ENCODE data around the gene KIF17.

Gene KIF17

DNA sequence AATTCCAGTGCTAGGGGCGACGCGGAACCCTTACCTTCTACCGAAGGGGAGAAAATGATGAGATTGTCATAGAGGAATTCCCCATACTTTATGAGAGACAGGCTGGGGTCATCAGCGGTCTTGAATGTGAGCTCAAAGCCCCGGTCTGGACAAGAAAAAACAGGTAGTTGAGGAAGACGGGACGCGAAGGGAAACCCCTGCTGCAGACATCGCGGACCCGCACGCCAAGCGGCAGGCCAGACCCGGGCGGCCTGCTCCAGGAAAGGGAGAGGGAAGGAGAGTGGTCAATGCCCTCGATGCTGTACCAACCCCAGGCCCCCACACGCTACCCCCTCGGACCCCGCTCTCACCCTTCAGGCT lies 57.0 kb downstream of the KIF17 start:
- no peak for DNase-seq (ENCODE audit: low spot score)

DNA sequence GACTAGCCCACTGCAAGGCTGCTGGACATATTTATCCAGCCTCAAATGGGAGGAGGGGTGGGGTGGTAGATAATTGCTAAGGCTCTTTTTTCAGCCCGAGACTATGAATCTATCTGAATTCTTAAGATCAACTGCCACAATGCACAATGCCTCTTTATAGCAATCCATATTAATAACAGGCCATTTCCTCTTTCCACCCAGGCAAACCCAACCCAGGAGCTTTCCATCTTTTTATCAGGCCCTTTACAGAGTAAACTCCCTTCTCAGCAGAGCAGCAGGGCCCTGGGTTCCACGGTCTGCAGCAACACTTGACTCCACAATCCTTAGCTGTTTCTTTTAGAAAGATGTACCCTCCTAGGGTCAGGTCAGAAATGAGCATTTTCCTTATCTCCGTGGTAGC lies 57.4 kb downstream of the KIF17 start:
- no peak for DNase-seq (ENCODE audit: low spot score)

DNA sequence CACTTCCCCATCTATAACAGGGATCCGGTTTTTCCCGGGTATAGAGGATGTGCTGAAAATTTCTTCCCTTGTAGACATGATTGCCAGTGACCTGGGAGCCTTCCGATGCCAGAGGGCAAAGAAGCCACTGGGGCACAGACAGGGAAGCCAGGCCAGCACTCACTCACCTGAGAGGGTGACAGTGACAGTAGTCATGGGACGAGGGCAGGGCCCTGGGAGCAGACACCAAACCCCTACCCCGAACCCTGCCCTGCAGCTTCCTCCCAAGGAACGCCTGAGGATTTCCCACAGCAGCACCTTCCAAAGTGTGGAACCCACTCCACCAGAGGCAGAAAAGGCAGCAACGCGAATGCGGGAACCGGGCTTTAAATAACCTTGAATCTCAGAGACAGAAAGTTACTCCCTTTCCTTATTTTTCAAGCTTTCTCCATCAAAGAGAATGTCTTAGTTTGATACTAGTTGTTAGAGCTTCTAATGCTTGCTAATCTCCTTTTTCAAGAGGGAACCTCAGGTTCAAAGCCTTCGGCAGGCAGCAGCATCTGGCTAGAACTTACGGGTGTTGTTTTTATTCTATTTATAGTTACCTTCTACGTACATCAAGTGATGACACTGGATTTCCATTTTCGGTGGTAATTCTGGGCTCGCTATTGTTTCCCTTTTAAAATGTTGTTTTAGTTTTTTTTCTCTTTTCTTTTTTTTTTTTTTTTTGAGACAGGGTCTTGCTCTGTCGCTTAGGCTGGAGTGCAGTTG lies 59.5 kb downstream of the KIF17 start:
- DNase-seq (ENCODE audit: low spot score), result no peak

DNA sequence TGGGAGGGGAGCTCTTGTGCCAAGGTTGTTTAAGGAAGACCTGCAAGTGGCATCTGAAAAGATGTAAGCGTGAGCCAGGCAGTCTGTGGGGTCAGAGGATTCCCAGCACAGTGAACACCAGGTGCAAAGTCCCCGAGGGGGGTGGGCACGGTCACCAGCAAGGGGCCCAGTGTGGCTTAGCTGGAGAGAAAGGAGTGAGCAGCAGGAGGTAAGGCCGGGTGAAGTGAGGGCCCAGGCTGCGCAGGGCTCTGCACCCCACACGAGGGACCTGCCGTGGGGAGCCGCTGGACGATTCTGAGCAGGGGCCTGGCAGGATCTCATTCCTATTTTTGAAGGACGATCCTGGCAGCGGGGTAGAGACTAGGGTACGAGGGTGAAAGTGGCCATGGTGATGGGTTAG lies 60.8 kb downstream of the KIF17 start:
- DNase-seq (ENCODE audit: low spot score), result no peak

DNA sequence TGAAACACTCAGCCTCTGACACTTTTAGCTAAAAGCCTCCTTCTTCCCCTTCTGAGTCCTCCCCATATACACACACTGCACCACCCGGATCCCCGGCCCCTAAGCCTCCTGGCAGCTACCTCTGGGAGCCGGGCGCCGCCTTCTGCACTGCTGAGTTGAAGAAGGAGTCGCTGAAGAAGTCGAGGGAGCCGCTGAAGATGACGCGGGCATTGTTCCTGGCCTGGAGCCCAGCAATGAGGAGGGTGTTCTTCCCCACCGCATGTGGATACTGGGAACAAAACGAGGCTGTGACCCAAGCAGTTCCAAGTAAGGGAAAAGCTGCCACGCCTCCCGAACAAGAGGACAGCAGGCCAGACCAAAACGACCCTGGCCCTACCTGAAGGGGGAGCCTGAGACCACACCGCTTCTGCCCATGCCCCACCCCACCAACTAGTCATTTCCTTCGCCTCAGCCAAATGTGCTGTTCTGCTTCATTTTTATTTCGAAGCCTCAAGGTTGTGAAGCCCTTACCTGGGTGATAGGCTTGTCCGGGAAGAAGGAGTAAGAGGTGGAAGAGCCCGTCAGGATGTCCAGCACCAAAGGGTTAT lies 63.6 kb downstream of the KIF17 start:
- DNase-seq (ENCODE audit: low spot score), result peak; percentile 50

DNA sequence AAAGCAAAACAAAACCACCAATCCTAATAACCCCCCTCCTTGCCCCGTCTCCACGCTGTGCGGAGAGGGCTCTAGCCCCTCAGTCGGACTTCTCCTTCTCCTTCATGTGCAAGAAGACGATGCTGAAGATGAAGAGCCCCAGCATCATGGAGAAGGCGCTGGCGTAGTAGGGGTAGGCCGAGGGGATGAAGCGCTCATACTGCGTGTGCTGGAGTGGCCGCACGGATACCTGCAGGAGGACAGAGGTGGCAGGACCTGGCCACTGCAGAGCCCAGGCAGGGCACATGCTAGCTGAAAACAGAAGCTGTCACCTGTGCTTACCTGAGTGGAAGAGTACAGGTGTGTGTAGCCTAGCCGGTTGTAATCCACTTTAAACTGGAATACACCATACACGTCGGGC lies 65.5 kb downstream of the KIF17 start:
- DNase-seq (ENCODE audit: low spot score), result no peak

DNA sequence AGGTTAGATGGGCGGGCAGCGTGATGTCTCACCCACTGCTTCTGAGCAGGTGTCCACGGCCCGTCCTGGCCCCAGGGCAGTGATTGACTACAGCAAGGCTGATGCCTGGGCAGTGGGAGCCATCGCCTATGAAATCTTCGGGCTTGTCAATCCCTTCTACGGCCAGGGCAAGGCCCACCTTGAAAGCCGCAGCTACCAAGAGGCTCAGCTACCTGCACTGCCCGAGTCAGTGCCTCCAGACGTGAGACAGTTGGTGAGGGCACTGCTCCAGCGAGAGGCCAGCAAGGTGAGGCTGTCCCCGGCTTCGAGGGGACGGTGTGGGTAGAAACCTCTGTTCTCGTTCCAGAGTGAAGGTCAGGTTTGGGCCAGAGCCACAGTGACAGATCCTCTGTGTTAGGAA lies 68.9 kb downstream of the KIF17 start:
- DNase-seq (ENCODE audit: low spot score), result no peak

DNA sequence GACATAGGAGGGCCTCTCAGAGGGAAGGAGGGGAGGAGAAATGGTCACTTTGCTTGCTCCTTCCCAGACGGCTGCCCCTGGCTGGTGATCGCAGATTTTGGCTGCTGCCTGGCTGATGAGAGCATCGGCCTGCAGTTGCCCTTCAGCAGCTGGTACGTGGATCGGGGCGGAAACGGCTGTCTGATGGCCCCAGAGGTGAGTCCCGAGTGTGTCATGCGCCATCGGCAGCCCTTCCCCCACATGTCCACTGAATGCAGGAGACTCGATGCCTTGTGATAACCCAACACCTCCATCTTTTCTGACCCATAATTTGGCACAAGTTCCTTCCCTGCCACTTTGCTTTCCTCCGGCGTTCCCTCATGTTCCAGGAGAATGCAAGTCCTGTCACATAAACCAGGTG lies 69.4 kb downstream of the KIF17 start:
- no peak for DNase-seq (ENCODE audit: low spot score)

DNA sequence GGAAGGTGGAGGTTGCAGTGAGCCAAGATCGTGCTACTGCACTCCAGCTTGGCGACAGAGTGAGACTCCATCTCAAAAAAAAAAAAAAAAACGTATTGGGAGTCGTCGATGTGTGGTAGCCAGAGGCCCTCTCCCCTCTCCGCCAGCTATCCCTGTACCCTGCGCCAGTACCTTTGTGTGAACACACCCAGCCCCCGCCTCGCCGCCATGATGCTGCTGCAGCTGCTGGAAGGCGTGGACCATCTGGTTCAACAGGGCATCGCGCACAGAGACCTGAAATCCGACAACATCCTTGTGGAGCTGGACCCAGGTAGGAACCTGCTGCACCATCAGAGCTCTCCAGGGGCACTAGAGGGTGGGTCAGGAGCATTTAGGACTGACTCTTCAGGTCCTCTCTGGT lies 72.4 kb downstream of the KIF17 start:
- no peak for DNase-seq (ENCODE audit: low spot score)

DNA sequence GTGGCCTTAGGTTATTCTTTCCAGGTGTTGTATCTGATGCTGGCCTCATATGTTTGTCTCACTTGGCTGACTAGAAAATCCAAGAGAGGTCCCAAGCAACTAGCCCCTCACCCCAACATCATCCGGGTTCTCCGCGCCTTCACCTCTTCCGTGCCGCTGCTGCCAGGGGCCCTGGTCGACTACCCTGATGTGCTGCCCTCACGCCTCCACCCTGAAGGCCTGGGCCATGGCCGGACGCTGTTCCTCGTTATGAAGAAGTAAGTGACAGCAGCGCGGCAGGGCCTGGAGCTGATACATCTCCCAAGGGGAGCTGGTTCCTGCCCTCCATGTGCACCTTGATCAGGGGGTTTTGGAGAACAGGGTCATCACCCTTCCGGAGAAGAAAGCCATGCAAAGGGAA lies 73.4 kb downstream of the KIF17 start:
- DNase-seq (ENCODE audit: low spot score), result no peak

DNA sequence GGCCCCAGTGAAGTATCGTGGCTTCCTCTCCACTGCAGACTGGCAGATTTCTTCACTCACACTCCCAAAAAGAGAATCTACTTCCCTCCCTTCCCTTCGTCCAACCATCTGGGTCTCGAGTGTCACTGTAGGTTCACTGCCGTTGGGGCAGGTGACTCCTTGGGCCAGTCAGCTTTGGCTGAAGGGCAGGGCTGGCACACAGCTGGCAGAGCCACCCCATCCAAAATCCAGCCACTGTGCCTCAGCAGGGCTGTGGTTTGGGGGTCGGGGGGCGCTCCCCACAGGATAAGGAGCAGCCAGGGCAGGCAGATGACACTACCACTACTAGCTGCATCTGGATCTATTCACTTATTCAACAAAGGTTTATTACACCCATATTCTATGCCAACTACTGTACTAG lies 74.7 kb downstream of the KIF17 start:
- no peak for DNase-seq (ENCODE audit: low spot score)

DNA sequence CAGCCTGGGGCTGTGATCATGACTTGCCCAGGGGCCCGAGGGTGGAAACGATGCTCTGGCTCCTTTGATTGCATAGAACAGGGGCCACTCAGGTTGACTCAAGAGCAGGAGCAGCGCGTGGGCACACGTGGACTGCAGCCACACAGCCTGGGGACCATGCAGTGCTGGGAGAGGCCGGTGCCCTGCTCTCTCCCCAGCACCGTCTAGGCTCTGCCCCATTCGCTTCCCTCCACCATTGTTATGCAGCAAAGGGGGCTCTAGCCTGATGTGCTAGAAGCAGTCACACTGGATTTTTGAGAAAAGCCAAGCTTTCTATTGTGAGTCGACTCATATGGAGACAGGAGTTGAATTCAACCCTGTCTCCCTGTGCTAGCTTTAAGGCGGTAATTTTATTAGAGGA lies 75.8 kb downstream of the KIF17 start:
- DNase-seq (ENCODE audit: low spot score), result no peak

DNA sequence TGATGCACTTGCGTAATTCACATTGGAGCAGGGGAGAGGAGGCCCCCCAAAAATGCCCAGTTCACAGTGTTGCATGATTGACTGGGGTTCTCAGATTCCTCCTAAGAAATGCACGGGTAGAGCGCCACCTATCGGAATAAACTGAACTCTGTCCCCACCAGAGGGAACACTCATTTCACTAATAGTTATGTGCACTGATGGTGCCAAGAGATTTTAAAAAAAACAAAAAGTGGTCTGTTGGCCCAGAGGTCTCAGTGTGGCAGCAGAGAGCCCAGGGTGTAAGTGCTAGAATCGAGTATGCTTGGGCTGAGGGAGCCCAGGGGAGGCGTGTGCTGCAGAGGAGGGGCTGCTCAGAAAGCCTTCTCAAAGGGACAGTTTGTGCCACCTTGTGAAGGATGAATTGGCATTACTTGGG lies 77.6 kb downstream of the KIF17 start:
- peak; percentile 59 for DNase-seq (ENCODE audit: low spot score)

DNA sequence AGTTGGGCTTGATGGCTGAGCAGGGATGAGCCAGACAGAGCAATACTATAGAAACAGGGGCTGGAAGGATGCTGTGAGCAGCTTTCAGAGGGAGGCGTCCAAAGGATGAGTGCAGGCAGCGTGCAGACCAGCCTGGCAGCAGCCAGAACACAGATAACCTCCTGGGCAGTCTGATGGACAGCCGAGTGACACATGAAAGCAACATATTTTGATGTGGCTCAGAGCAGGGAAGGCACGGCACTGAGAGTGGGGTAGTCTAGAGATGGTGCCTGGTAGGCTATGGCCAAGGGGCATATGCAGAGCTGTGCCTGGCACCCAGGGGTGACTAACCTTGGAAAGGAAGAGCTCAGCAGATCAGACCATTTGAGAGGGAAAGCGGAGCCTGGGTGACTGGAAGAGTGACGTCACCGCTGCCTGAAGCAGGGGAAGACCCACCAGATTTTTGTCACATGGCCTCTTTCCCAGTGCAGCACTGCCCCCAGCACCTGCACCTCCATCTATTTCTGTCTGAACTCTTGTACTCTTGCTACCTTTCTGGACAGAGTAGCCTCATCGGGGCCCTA lies 80.9 kb downstream of the KIF17 start:
- no peak for DNase-seq (ENCODE audit: low spot score)

DNA sequence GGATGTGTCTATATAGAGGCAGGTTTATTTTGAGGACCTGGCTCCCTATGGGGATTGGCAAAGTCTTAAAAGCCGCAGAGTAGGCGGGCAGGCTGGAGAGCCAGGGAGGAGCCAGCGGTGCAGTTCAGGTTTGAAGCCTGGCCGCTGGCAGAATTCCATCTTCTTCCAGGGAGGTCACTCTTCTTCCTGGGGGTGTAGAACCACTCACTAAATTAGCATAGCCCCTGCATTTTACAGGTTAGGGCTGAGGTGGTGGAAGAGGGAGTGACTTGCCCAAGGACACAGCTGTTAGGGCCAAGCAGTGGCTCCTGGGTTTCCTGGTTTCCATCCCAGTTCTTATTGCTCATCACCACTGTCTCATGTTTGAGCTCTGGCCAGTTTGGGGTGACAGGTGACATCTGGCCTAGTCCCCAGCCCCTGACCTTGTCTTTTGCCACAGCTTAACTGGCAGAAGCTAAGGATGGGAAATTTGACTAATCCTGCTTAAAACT lies 83.2 kb downstream of the KIF17 start:
- DNase-seq (ENCODE audit: low spot score), result peak; percentile 68

DNA sequence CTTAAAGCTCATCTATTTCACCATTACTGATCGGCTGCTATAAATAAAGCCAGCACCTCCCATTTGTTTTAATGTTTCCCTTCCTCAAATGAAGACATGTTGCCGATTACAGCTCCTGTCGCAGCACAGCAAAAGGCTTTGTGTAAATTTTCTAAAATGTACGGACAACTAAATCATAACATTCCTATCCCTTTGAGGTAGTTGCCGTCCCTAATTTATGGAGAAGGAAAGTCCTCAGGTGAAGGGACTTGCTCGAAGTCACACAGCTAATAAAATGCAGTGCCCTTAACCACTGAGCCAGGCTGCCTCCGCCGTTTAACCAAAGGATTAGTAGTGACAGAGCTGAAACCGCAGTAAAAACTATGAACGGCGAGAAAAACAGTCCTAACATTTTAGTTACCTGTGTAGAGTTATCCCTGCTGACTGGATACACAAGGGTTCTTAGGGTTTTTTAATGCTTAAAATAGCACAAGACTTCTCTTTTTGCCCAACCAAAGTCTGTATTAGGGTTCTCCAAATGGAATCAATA lies 83.7 kb downstream of the KIF17 start:
- no peak for DNase-seq (ENCODE audit: low spot score)

DNA sequence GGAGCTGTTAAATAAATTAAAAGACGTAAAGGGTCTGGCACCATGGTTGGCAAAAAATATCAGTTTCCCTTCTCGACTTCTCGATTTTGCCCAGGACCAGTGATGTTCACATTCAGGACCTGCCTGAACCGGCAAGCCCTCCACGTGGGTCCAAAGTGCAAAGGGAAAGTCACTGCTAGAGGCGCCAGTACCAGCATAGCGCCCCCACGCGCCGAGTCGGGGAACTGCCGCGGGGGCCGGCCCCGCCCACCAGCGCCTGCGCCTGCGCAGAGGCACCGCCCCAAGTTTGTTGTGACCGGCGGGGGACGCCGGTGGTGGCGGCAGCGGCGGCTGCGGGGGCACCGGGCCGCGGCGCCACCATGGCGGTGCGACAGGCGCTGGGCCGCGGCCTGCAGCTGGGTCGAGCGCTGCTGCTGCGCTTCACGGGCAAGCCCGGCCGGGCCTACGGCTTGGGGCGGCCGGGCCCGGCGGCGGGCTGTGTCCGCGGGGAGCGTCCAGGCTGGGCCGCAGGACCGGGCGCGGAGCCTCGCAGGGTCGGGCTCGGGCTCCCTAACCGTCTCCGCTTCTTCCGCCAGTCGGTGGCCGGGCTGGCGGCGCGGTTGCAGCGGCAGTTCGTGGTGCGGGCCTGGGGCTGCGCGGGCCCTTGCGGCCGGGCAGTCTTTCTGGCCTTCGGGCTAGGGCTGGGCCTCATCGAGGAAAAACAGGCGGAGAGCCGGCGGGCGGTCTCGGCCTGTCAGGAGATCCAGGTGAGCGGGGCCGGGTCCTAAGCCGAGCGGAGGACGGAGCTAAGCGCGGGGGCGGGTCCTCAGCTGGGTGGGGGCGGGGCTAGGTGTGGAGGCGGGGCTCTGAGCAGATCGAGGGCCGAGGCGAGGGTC lies 84.4 kb downstream of the KIF17 start, which contains the start of gene PINK1:
Gene PINK1 (plus strand): TSS at position 269 of the 875 bp plus-strand sequence. CDS start 91 bp downstream, at position 360.
- DNase-seq (ENCODE audit: low spot score), result peak; percentile 93

DNA sequence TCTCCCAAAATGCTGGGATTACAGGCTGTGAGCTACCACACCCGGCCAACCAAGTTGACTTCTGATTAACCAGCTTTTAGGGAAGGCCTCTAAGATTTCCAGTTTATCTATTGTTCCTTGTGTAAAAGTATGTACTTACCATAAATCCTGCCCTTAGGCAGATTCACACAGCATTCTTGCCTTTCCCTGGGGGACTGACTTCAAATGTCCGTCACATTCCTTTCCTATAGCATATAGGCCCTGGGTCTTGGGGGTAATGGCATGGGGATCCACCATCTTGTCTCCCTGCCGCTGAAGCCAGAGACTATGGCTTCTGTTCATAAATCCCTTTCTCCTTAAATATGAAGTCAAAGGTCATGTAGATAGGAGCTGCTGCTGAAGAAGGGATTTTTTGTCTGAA lies 85.4 kb downstream of the KIF17 start:
- no peak for DNase-seq (ENCODE audit: low spot score)

DNA sequence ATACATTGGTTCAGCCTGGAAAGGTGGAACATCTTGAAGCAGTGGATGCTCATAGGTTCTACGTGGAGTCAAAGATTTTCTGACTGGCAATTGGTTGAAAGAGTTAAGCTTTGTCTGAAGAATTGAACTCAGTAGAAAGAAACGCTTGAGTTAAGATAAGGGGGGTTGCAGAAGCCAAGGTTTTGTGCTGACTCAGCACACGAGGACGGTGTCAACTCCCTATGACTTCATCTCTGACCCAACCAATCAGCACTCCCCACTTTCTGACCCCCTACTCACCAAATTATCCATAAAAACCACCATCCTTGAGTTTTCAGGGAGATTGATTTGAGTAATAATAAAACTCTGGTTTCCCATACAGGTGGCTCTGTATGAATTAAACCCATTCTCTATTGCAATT lies 87.1 kb downstream of the KIF17 start:
- no peak for DNase-seq (ENCODE audit: low spot score)

DNA sequence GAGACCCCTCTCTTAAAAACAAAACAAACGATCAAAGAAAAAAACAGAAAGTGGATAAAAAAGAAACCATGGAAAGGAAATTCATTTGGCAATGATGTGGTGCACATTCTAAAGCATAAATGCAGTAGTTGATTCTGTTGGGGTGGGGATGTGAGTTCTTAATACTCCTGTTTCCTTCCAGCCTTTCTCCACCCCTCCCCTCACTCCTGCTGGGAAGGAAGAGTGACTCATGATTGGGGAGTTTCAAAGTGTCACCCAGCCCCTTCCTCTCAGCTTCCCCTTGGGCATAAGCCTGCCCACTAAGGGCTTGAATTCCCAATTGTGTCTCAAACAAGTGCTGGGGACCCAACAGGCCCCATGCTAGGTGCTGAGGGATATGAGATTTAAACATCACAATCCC lies 91.3 kb downstream of the KIF17 start:
- no peak for DNase-seq (ENCODE audit: low spot score)

DNA sequence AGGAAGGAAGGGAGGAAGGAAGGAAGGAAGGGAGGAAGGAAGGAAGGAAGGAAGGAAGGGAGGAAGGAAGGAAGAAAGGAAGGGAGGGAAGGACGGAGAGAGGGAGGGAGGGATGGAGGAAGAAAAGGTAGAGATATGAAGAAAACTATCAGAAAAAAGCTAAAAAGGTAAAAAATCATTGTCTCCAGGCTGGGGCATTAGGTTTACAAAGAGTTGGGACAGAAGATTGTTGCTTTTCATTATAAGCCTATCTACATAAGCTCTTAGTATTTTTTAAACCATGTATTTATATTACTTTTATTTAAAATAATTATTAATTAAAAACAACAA lies 91.7 kb downstream of the KIF17 start:
- DNase-seq (ENCODE audit: low spot score), result no peak
